HG02884 (cell line): Measurements from ENCODE around the gene MXRA7.

Experiments
- ATAC-seq: cut with Tn5 transposase; IDR thresholded peaks from one replicate; pipeline ENCODE4 v1.9.1; 2021; ENCODE audit warnings: mild to moderate bottlenecking, moderate library complexity; ENCODE audit not compliant: unreplicated experiment

Gene MXRA7

GRCh38 chr17:76697702-76698465 lies 12.9 kb downstream of the MXRA7 start:
- no peak for ATAC-seq

- no peak for ATAC-seq
Measured at GRCh38 chr17:76696763-76697701, 13.7 kb downstream of the MXRA7 start.

GRCh38 chr17:76695059-76695831 lies 15.5 kb downstream of the MXRA7 start:
- ATAC-seq = no peak

GRCh38 chr17:76691379-76692191 lies 19.2 kb downstream of the MXRA7 start:
- no peak for ATAC-seq

GRCh38 chr17:76690596-76691280 lies 20.0 kb downstream of the MXRA7 start:
- ATAC-seq = no peak

GRCh38 chr17:76689859-76690258 lies 20.9 kb downstream of the MXRA7 start:
- no peak for ATAC-seq

GRCh38 chr17:76688165-76688622 lies 22.6 kb downstream of the MXRA7 start:
- ATAC-seq = no peak

GRCh38 chr17:76687298-76688164 lies 23.2 kb downstream of the MXRA7 start:
- no peak for ATAC-seq

GRCh38 chr17:76686538-76687297 lies 24.0 kb downstream of the MXRA7 start:
- ATAC-seq = no peak

- no peak for ATAC-seq
Measured at GRCh38 chr17:76685846-76686245, 24.9 kb downstream of the MXRA7 start.

GRCh38 chr17:76685366-76685765 lies 25.4 kb downstream of the MXRA7 start:
- ATAC-seq = no peak

- no peak for ATAC-seq
Measured at GRCh38 chr17:76684756-76685155, 26.0 kb downstream of the MXRA7 start.

GRCh38 chr17:76683921-76684745 lies 26.6 kb downstream of the MXRA7 start:
- ATAC-seq = no peak

GRCh38 chr17:76683011-76683755 lies 27.6 kb downstream of the MXRA7 start:
- ATAC-seq = no peak

GRCh38 chr17:76682296-76682695 lies 28.5 kb downstream of the MXRA7 start:
- no peak for ATAC-seq
